ENCODE data around the gene ARFRP1.

The ARFRP1 gene

GRCh38 chr20:63660622-63661021, 47.2 kb downstream of the ARFRP1 start:
- TF ChIP-seq SIN3A (IDR thresholded peaks at IDR 0.05; ENCODE audit: borderline replicate concordance, insufficient read depth, low read length): no peak
- TF ChIP-seq POLR2AphosphoS5 (IDR thresholded peaks at IDR 0.05; ENCODE audit: low read depth, low read length): no peak
- no peak for TF ChIP-seq FOXP2 (optimal IDR thresholded peaks at IDR 0.05; ENCODE audit: borderline replicate concordance, extremely low read depth, extremely low read length, insufficient read depth)
- no peak for TF ChIP-seq TAF1 (IDR thresholded peaks at IDR 0.05; ENCODE audit: borderline replicate concordance, insufficient read depth, low read length)
- TF ChIP-seq, protein P1, sequence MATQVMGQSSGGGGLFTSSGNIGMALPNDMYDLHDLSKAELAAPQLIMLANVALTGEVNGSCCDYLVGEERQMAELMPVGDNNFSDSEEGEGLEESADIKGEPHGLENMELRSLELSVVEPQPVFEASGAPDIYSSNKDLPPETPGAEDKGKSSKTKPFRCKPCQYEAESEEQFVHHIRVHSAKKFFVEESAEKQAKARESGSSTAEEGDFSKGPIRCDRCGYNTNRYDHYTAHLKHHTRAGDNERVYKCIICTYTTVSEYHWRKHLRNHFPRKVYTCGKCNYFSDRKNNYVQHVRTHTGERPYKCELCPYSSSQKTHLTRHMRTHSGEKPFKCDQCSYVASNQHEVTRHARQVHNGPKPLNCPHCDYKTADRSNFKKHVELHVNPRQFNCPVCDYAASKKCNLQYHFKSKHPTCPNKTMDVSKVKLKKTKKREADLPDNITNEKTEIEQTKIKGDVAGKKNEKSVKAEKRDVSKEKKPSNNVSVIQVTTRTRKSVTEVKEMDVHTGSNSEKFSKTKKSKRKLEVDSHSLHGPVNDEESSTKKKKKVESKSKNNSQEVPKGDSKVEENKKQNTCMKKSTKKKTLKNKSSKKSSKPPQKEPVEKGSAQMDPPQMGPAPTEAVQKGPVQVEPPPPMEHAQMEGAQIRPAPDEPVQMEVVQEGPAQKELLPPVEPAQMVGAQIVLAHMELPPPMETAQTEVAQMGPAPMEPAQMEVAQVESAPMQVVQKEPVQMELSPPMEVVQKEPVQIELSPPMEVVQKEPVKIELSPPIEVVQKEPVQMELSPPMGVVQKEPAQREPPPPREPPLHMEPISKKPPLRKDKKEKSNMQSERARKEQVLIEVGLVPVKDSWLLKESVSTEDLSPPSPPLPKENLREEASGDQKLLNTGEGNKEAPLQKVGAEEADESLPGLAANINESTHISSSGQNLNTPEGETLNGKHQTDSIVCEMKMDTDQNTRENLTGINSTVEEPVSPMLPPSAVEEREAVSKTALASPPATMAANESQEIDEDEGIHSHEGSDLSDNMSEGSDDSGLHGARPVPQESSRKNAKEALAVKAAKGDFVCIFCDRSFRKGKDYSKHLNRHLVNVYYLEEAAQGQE (IDR thresholded peaks at IDR 0.05; ENCODE audit: insufficient read depth in 1 of 2, low read depth in 2 of 2, low read length in 2 of 2): no peak

DNA sequence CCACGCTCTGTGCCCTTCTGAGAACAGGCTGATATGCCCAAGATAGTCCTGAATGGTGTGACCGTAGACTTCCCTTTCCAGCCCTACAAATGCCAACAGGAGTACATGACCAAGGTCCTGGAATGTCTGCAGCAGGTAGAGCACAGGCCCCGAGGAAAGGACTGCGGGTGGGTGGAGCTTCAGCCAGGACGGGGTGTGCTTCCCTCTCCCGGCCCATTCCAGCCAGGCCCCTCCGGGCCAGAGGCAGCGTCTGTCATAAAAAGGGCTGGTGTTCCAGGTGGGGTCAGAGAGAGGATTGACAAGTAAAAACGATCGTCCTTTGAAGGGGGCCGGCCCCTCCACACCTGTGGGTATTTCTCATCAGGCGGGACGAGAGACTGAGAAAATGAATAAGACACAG, 48.4 kb downstream of the ARFRP1 start:
- no peak for TF ChIP-seq TAF1 (IDR thresholded peaks at IDR 0.05; ENCODE audit: borderline replicate concordance, insufficient read depth, low read length)
- TF ChIP-seq POLR2AphosphoS5 (IDR thresholded peaks at IDR 0.05; ENCODE audit: low read depth, low read length): no peak
- no peak for TF ChIP-seq SIN3A (IDR thresholded peaks at IDR 0.05; ENCODE audit: borderline replicate concordance, insufficient read depth, low read length)
- no peak for TF ChIP-seq FOXP2 (optimal IDR thresholded peaks at IDR 0.05; ENCODE audit: borderline replicate concordance, extremely low read depth, extremely low read length, insufficient read depth)
- TF ChIP-seq, protein P1 (IDR thresholded peaks at IDR 0.05; ENCODE audit: insufficient read depth in 1 of 2, low read depth in 2 of 2, low read length in 2 of 2): no peak

- TF ChIP-seq TAF1 (IDR thresholded peaks at IDR 0.05; ENCODE audit: borderline replicate concordance, insufficient read depth, low read length) (no peak), POLR2AphosphoS5 (IDR thresholded peaks at IDR 0.05; ENCODE audit: low read depth, low read length) (no peak), FOXP2 (optimal IDR thresholded peaks at IDR 0.05; ENCODE audit: borderline replicate concordance, extremely low read depth, extremely low read length, insufficient read depth) (no peak), SIN3A (IDR thresholded peaks at IDR 0.05; ENCODE audit: borderline replicate concordance, insufficient read depth, low read length) (no peak; the same call in 1 of the 2 replicates)
- TF ChIP-seq, protein P1 (IDR thresholded peaks at IDR 0.05; ENCODE audit: insufficient read depth in 1 of 2, low read depth in 2 of 2, low read length in 2 of 2): no peak
Observed at GRCh38 chr20:63658749-63659187, 49.0 kb downstream of the ARFRP1 start.

- TF ChIP-seq, protein P1 (IDR thresholded peaks at IDR 0.05; ENCODE audit: insufficient read depth in 1 of 2, low read depth in 2 of 2, low read length in 2 of 2): peak; percentile 58 to 67; a peak in 3 of 4 replicates
- TF ChIP-seq FOXP2 (optimal IDR thresholded peaks at IDR 0.05; ENCODE audit: borderline replicate concordance, extremely low read depth, extremely low read length, insufficient read depth) (peak; percentile 76), TAF1 (IDR thresholded peaks at IDR 0.05; ENCODE audit: borderline replicate concordance, insufficient read depth, low read length) (peak; percentile 94), POLR2AphosphoS5 (IDR thresholded peaks at IDR 0.05; ENCODE audit: low read depth, low read length) (peak; percentile 74), SIN3A (IDR thresholded peaks at IDR 0.05; ENCODE audit: borderline replicate concordance, insufficient read depth, low read length) (0 out of 2 replicates have a peak, but pooled peaks have one; percentile 30)
Observed at GRCh38 chr20:63657937-63658748, 49.6 kb downstream of the ARFRP1 start, which contains the start of gene RTEL1. RTEL1 (plus strand) TSS chr20:63658312; CDS start chr20:63659403, 1,091 bp downstream.
